Myometrial cell (primary cell): ENCODE results near the gene SPTBN4. TPM values are rescaled to one million over a fixed set of nuclear protein-coding genes. Genes with fewer than 3 reads are reported as not detected.

Experiments
- total RNA-seq: library from RNA; depleted of rRNA; stranded (reverse); fragments of >200 nt; gene quantifications from 2 replicates; pipeline ENCODE4 v1.2.3, GENCODE V29; 2015

The SPTBN4 gene
- total RNA-seq = 0.18 and 2.6 TPM in 2 replicates

DNA sequence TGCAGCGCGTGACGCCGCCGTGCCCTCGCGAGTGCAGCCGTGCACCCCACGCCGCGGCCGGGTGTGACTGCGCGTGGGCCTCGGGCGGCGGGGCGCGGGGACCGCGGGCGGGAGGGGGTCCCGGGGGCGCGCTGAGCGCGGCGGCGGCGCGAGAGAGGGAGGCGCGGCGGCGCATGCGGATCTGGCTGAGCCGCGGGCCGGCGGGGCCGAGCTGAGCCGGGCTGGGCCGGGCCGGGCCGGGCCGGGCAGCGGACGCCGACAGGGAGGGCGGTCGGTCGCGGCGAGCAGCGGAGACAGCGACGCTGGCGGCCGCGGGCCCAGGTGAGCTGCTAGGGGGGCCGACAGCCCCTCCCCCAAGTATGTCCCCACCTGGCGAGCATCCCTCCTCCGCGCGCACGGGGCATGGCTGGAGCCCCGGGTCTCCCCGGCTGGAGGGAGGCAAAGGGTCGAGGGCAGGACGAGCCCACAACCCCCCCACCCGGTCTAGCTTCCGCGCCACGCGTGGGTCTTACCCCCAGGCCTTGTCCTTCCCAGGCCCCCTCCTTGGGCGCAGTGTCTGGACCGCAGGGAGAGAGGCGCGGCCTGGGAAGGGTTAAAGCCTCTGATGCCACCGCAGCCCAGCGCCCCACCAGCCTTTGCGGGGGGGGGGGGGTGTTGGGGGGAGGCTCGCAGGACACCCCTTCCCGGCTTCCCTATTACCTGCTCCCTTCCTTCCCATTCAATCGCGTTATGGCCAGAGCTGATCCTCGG, at the start of gene SPTBN4:
Gene SPTBN4 (plus strand): TSS at position 17 of the 750 bp plus-strand sequence. CDS start 5,621 bp downstream, outside the sequence.

DNA sequence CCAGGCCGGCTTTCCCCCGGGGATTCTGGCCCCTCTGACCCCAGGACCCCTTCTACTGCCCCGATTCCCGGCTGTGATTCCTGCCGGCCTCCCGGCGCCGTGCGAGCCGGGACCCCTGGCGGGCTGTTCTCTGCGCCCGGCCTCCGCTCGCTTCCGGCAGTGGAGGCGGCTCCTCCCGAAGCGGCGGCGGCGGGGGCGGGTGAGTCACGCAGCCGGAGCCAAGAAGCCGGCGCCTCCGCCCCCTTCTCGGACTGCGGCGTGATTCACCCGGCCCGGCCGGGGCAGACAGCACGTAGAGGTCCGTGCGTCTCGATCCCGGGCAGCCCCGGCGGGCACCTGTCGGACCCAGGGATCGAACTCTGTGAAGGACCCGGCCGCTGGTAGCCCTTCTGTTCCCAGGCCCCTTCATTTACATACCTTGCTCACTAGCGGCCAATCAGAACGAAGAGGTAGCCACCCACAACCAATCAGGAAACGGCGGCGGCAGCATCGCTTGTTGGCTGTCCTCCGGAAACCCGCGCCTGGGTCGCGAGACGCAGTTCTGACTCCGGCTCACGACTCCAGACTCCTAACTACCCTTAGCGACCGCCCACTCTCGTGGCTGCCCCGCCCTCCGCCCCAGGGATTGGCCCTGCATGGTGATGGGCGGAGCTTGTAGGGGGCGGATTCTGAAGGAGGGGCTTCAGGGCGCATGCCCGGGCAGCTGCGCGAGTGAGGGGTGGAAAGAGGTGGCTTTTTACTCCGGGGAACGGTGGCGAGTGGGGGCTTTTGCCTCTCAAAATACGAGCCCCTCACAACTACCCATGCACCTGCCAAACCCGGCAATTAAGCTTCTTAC, 41.1 kb upstream of the SPTBN4 start, which contains the start of gene SERTAD1:
Gene SERTAD1 (minus strand): TSS at position 543 of the 838 bp plus-strand sequence. CDS start 2,446 bp downstream, outside the sequence.

DNA sequence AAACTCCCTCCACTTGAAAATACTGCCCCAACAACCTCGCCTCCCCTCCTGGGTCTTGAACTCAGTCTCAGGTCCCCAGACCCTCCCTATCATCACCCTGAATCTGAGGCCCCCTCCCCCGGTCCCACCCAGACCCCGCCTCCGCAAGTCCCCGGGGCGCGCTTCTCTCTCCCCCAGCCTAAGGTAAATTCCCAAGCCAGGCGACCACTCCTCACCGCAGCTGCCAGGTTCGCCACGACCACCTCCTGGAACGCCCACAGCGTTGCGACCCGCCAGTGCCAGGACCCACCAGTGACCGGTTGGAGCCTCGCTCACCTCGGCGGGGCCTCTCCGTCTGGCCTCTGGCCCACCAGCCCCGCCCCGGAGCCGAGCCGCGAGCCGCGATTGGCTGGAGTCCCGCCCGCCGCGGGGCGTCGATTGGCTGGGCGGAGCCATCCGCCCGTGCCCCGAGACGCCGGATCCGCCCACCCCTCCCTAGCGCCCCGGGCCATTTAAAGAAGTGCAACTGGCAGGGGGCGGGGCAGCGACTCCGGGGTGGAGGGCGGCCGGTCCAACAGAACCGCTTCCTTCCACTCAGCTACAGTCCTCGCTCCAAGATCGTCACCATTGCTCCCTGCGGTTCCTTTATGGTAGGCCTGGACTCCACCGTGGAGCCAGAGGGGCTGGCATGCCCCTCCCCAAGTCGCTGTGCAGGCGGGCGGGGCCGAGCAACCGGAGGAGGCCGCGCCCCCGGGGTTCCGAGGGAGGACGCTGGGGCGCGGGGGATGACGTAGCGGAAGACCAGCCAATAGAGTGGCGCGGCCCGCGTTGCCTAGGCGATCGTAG, 22.6 kb upstream of the SPTBN4 start, which contains the start of gene SERTAD3:
Gene SERTAD3 (minus strand): TSS at position 336 of the 825 bp plus-strand sequence. CDS start 2,255 bp downstream, outside the sequence.

DNA sequence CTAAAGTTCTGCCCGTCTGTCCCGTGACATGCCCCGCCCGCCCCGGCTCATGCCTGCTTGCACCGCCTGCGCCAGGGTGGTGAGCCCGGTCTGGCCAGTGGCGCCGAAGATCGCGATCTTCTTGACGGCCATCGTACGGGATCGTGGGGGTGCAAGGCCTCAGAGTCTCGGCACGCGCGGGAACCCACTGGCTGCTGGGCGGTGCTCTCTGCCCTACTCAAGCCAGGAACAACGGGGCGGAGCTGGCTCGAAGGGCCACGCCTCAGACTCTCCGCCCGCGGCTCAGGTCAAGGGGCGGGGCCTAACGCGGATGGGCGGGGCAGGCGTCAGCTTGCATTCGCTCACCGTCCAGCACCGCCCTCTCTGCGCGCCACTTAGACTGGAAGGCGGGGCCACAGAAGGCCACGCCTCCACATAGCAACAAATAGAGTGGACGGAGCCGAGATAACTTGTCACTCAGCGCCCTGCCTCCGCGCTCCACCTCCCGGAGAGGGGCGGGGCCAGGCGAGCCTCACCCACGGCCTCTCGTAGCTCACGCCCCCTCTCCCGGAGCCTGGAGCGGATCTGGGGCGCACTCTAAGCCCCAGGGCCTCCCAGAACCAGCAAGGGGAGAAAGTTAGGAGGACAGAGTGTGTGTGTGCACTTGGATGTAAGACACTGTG, 1.1 kb upstream of the SPTBN4 start, which contains the start of gene BLVRB:
Gene BLVRB (minus strand): TSS at position 189 of the 662 bp plus-strand sequence. CDS start 57 bp downstream, at position 132.

DNA sequence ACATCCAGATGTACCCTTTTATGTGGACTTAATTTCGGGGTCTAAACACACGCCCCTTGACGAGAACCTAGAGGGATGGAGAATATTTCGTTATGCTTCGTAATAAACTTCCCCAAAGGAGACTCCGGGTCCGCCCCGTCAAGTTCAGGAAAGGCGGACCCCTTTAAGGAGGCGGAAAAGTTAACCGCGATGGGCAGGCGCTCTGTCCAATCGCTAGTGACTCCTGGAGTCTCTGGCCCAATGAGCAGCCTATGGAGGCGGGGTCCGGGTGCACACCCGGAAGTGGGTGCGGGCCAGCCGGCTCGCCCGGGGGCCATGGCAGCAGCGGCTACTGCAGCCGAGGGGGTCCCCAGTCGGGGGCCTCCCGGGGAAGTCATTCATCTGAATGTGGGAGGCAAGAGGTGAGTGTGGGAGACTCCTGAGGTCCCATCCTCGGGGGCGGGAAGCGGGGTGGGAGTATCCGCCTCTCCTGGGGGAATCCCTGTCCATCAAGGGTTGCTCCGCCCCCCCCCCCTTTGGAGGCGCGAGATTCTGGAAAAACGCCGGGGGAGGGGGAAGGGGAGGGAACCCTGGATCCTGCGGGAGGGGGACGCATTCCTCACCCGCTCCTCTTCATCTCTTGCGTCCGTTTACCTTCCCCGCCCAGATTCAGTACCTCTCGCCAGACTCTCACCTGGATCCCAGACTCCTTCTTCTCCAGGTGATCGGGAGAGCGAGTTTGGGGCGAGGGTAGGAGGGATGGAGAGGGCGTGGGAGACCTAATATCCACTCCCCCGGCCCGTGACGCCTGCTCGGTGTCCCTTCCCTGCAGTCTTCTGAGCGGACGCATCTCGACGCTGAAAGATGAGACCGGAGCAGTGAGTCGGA, 110.0 kb downstream of the SPTBN4 start, which contains the start of gene SHKBP1:
Gene SHKBP1 (plus strand): TSS at position 289 of the 867 bp plus-strand sequence. CDS start 27 bp downstream, at position 316.

DNA sequence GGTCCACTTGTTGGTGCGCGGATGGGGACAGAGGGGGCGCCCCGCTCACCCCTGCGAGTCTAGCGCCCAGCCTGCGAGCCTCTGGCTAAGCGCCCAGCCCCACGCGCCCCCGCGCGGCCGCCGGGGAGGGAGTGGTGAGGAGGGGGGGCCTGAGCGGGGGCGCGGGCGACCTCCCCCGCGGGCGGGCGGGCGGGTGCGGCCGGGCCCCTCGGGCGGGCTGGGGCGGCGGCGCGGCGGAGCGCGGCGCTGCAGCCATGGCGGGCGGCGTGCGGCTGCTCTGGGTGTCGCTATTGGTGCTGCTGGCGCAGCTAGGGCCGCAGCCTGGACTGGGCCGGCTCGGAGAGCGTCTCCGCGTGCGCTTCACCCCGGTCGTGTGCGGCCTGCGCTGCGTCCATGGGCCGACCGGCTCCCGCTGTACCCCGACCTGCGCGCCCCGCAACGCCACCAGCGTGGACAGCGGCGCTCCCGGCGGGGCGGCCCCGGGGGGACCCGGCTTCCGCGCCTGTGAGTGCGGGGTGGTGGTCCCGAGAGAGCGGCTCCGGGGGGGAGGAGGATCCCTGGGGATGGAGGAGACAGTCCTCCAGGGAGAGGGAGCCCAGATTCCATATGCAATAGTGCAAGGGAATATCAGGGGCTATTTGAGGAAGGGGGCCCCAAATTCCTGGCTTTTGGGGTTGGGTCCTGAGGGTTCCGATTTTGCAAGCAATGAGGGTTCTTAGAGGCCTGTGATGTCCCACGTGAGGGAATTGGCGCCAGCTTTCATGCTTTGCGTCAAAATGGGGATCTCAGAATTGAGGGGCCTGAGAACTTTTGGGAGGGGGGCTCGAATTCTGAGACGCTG, 134.6 kb downstream of the SPTBN4 start, which contains the start of gene LTBP4:
Gene LTBP4 (plus strand): TSS at position 236 of the 841 bp plus-strand sequence. CDS start 19 bp downstream, at position 255.

Other genes starting within 250 kb of the SPTBN4 start
- not detected in 2 replicates for gene TTC9B, start 248.6 kb upstream of the SPTBN4 start, total RNA-seq
- gene CCNP, start 240.3 kb upstream of the SPTBN4 start, total RNA-seq = not detected in 2 replicates
- 97.3 and 125 TPM in 2 replicates for gene AKT2, start 181.7 kb upstream of the SPTBN4 start, total RNA-seq
- 7.3 and 10.1 TPM in 2 replicates for gene C19orf47, start 118.6 kb upstream of the SPTBN4 start, total RNA-seq
- gene PLD3, start 118.3 kb upstream of the SPTBN4 start, total RNA-seq = 400 and 439 TPM in 2 replicates
- gene HIPK4, start 76.8 kb upstream of the SPTBN4 start, total RNA-seq = not detected in 2 replicates
- 2.5 and 2.9 TPM in 2 replicates for gene PRX, start 53.6 kb upstream of the SPTBN4 start, total RNA-seq
- gene SERTAD1, start 41.0 kb upstream of the SPTBN4 start, total RNA-seq = 23.4 and 33.2 TPM in 2 replicates
- gene SERTAD3, start 22.7 kb upstream of the SPTBN4 start, total RNA-seq = 25.9 and 27.4 TPM in 2 replicates
- 93.9 and 158 TPM in 2 replicates for gene BLVRB, start 1.3 kb upstream of the SPTBN4 start, total RNA-seq
- 77.6 and 99.4 TPM in 2 replicates for gene SHKBP1, start 109.9 kb downstream of the SPTBN4 start, total RNA-seq
- gene LTBP4, start 134.4 kb downstream of the SPTBN4 start, total RNA-seq = 50.7 and 63.6 TPM in 2 replicates
- gene NUMBL, start 223.7 kb downstream of the SPTBN4 start, total RNA-seq = 28.8 and 51.6 TPM in 2 replicates
- gene COQ8B, start 249.9 kb downstream of the SPTBN4 start, total RNA-seq = 20.6 and 26.8 TPM in 2 replicates